Ishikawa (cell line): ENCODE results near the gene ANKRD28.

Experiments
- CEBPB ChIP-seq: IDR thresholded peaks from 2 replicates; pipeline ENCODE4 v1.6.1; 2012
- CREB1 ChIP-seq: IDR thresholded peaks from 2 replicates; pipeline ENCODE4 v1.6.1; 2012; ENCODE audit warnings: low read depth
- EGR1 ChIP-seq: IDR thresholded peaks from 2 replicates; pipeline ENCODE4 v1.6.1; 2012
- EP300 ChIP-seq: IDR thresholded peaks from 2 replicates; pipeline ENCODE4 v1.6.1; 2012; ENCODE audit warnings: borderline replicate concordance
- FOXM1 ChIP-seq: IDR thresholded peaks from 2 replicates; pipeline ENCODE4 v1.6.1; 2012; ENCODE audit warnings: low read depth, borderline replicate concordance
- MAX ChIP-seq: IDR thresholded peaks from 2 replicates; pipeline ENCODE4 v1.6.1; 2012
- NFIC ChIP-seq: IDR thresholded peaks from 2 replicates; pipeline ENCODE4 v1.6.1; 2012
- RAD21 ChIP-seq: IDR thresholded peaks from 2 replicates; pipeline ENCODE4 v1.6.1; 2012; ENCODE audit warnings: low read depth
- REST ChIP-seq: IDR thresholded peaks from 2 replicates; pipeline ENCODE4 v1.6.1; 2012; ENCODE audit warnings: low read depth, mild to moderate bottlenecking
- TAF1 ChIP-seq: IDR thresholded peaks from 2 replicates; pipeline ENCODE4 v1.6.1; 2012; ENCODE audit warnings: low read depth, mild to moderate bottlenecking
- TCF12 ChIP-seq: IDR thresholded peaks from 2 replicates; pipeline ENCODE4 v1.6.1; 2012; ENCODE audit warnings: low read depth
- TEAD4 ChIP-seq: IDR thresholded peaks from 2 replicates; pipeline ENCODE4 v1.6.1; 2012
- USF1 ChIP-seq: IDR thresholded peaks from 2 replicates; pipeline ENCODE4 v1.6.1; 2012
- YY1 ChIP-seq: IDR thresholded peaks from 2 replicates; pipeline ENCODE4 v1.6.1; 2012; ENCODE audit warnings: low read depth

Gene ANKRD28

GRCh38 chr3:15629860-15630597, 167.8 kb downstream of the ANKRD28 start:
- peak; percentile 63 for TF ChIP-seq USF1
- TF ChIP-seq CEBPB = peak; percentile 43; the same call in 1 of the 2 replicates
- TF ChIP-seq CREB1 = no peak
- peak; percentile 87 for TF ChIP-seq RAD21
- TF ChIP-seq FOXM1 = no peak

GRCh38 chr3:15628967-15629366, 168.8 kb downstream of the ANKRD28 start:
- no peak for TF ChIP-seq NFIC
- TF ChIP-seq EP300 = no peak
- TF ChIP-seq CEBPB = no peak
- no peak for TF ChIP-seq EGR1
- TF ChIP-seq USF1 = no peak
- TF ChIP-seq RAD21 = no peak
- TF ChIP-seq REST = no peak
- TF ChIP-seq TAF1 = no peak

GRCh38 chr3:15623535-15624440, 174.0 kb downstream of the ANKRD28 start:
- TF ChIP-seq RAD21 = no peak
- TF ChIP-seq EGR1 = no peak
- TF ChIP-seq MAX = no peak
- TF ChIP-seq TCF12 = no peak
- TF ChIP-seq TEAD4 = no peak
- TF ChIP-seq TAF1 = no peak
- no peak for TF ChIP-seq REST
- TF ChIP-seq FOXM1 = no peak
- TF ChIP-seq YY1 = no peak
- no peak for TF ChIP-seq NFIC
- TF ChIP-seq USF1 = no peak
- no peak for TF ChIP-seq EP300
- TF ChIP-seq CREB1 = no peak
